ENCODE results near the gene OR2D2.
"Not testable (repeated sequence)": the region's sequence is repeated elsewhere in the genome, so short reads cannot be mapped to it uniquely, and the experiment has no call there.

Gene OR2D2, protein sequence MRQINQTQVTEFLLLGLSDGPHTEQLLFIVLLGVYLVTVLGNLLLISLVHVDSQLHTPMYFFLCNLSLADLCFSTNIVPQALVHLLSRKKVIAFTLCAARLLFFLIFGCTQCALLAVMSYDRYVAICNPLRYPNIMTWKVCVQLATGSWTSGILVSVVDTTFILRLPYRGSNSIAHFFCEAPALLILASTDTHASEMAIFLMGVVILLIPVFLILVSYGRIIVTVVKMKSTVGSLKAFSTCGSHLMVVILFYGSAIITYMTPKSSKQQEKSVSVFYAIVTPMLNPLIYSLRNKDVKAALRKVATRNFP

DNA sequence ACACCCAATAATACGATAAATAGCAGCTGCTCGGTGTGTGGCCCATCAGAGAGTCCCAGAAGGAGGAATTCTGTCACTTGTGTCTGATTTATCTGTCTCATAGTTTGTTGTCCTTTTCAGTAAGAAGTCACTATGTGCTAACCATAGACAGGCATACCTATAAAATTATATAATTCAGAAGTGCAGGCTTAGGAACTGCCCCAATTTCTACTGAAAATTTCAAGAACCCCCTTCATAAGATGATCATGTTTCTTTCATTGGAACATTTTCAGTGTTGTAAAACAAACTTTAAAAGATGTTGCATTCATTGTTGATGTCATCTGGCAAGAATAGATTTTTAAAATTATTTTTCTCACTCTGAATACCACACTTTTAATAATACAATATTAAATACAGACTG is at the start of gene OR2D2:
Gene OR2D2 (minus strand): TSS at position 101 of the 400 bp plus-strand sequence. CDS start 0 bp downstream, at position 101.
- DNase-seq (ENCODE audit: low read depth in 2 of 2), result no peak

- no peak for DNase-seq (ENCODE audit: low read depth in 2 of 2)
These were observed 49.7 kb upstream of the OR2D2 start for GRCh38 chr11:6941970-6942369.

DNA sequence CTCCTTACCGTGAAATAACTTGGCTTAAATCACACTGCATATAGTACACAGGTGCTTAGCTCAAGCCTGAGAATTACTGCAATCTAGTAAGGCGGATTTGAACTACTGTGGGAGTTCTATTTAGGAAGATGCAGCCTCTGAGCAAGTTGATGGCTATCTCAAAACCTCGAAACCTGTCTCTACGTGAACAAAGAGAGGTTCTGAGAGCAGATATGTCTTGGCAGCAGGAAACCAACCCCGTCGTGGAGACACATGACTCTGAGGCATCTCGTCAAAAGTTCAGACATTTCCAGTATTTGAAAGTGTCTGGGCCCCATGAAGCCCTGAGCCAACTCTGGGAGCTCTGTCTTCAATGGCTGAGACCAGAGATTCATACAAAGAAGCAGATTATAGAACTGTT is 39.8 kb upstream of the OR2D2 start:
- no peak for DNase-seq (ENCODE audit: low read depth in 2 of 2)

DNA sequence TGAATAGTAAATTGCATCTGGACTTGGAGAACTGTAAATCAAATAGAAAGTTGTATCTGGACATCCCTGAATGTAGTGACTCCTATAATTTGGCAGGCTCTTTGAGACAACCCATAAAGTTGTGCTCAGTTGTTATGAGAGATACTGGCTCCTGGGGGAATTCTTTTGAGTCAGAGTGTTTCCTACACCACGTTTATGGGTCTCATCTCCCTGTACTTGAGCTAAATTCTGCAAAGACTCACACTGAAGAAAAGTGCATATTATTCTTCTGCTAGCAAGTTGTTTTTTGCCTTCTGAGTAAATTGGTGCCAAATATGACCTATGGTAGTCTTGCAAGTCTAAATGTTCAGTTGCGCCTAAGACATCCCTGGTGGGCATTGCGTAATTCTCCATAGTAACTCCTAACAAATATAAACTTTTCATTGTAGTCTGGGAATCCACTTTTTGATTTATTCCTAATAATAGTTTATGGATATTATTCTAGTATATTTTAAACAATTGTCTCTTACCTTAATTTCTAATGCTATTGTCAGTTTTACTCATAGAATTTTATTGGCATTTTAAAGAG is 38.9 kb upstream of the OR2D2 start:
- DNase-seq (ENCODE audit: low read depth in 2 of 2), result no peak

DNA sequence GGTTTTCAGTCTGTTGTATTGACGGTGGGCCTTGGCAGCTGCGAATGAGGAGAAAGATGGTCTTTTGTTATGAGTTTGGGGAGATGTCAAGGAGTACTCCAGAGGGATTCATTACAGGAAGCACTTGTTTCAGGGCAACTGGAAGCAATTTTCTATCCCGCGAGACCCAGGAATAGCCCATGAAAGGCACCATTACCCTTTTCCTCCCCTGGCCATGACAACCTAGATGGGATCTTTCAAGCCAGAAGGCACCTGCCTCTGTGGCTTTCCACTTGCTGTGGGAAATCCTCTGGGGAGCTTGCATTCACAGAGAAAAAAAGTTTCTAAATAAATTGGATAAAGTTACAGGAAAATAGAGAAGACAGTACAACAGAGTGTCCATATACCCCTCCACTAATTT is 36.6 kb upstream of the OR2D2 start:
- no peak for DNase-seq (ENCODE audit: low read depth in 2 of 2)

DNA sequence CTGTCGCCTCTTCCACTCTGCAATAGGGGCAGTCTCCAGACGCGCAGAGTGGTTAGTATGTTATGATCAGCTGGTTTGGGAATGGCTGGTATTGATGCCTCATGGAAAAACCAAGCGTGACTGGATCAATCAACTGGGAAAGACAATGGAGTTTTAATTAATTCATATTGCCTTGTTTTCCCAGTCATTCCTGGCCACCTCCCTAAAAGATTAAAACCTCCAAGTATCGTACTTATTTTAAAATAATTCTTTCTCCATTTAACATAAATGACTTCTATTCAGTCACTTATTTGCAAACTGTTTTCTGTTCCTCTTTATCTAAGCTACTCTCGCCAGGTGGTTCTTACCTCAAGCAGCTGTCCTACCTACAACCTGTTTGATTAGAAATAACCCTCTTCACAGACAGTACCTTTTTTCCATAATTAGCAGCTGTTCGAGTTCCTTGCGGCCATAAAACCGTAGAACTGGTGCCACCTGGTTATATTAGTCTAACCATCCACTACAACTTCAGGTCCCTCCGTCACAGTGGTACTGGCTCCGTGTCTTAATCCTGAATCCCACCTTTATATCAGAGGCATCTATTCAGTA is 34.8 kb upstream of the OR2D2 start:
- no peak for DNase-seq (ENCODE audit: low read depth in 2 of 2)

GRCh38 chr11:6926208-6927029 is 34.1 kb upstream of the OR2D2 start, which contains the start of gene ZNF215:
TSS of gene ZNF215 (plus strand) at chr11:6926426. CDS start at chr11:6932273, 5,847 bp downstream.
- no peak for DNase-seq (ENCODE audit: low read depth in 2 of 2)

- DNase-seq (ENCODE audit: low read depth in 2 of 2), result no peak
These were observed 33.4 kb upstream of the OR2D2 start for GRCh38 chr11:6925636-6926207.

DNA sequence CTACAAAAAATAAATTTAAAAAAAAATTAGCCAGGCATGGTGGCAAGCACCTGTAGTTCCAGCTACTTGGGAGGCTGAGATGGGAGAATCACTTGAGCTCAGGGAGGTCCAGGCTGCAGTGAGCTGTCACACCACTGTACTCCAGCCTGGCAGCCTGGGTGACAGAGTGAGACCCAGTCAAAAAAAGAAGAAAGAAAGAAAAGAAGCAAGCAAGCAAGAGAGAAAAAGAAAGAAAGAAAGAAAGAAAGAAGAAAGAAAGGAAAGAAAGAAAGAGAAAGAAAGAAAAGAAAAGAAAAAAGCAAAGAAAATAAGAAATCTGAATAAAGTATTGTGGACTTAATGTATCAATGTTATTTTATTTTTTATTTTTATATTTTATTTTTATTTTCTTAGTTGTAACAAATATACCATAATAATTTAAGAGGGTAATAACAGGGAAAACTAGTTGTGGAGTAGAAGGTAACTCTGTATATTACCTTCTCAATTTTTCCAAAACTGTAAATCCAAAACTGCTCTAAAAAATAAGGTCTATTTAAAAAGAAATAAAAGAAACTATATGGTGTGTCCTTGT is 32.8 kb upstream of the OR2D2 start:
- no peak for DNase-seq (ENCODE audit: low read depth in 2 of 2)

- no peak for DNase-seq (ENCODE audit: low read depth in 2 of 2)
These were observed 28.4 kb upstream of the OR2D2 start, which contains the start of gene OR2D3 for GRCh38 chr11:6920702-6921101. TSS of gene OR2D3 (plus strand) at chr11:6921002. CDS start at chr11:6921002, 0 bp downstream.

GRCh38 chr11:6919698-6920097 is 27.4 kb upstream of the OR2D2 start:
- no peak for DNase-seq (ENCODE audit: low read depth in 2 of 2)

- DNase-seq (ENCODE audit: low read depth in 2 of 2), result no peak
These were observed 19.6 kb upstream of the OR2D2 start for GRCh38 chr11:6911948-6912347.

DNA sequence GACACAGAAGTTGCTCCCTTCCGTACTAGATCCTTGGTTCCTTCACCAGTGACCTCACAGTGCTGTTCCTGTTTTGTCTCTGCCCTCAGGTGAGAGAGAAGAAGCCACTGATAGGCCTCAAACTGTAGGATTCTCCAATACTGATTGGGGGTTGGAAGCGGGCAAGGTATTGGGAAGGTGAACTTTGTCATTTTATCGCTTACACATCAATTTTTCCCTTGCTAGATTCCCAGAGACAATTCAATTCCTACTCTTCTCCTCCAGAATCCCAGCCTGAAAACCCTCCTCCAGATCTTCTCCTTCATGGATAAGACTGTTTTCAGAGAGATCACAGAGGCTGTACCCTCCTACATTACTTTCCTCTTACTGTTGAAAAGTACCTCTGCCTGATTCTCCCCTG is 19.1 kb upstream of the OR2D2 start:
- no peak for DNase-seq (ENCODE audit: low read depth in 2 of 2)

DNA sequence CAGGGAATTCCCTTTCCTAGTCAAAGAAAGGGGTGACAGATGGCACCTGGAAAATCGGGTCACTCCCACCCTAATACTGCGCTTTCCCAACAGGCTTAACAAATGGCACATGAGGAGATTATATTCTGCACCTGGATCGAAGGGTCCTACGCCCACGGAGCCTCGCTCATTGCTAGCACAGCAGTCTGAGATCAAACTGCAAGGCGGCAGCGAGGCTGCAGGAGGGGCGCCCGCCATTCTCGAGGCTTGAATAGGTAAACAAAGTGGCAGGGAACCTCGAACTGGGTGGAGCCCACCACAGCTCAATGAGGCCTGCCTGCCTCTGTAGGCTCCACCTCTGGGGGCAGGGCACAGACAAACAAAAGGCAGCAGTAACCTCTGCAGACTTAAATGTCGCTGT is 12.5 kb upstream of the OR2D2 start:
- DNase-seq (ENCODE audit: low read depth in 2 of 2), result not testable (repeated sequence)

DNA sequence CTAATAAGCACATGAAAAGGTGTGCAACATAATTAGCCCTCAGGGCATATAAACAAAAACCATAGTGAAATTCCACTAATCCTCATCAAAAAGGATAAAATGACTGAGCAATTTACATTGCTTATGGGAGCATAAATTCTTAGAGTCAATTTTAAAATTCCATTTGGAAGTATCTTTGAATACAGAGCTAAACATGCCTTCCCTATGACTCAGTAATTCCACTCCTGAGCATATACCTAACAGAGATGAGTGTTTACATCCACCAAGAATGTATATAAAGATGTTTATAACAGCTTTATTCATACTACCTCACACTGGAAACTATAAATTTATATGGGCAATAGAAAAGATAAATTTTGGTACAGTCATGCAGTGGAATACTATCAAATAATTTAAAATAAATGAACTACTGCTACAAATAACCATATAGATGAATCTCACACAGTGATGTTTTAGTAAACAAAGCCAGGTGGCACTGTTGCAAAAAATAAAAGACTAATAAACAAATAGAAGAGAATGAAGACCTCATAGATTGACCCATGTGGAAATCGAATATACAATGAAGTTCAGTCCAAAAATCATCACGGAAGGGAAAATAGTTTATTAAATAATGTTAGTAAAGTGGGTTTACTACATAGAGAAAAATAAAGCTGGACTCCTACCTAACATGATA is 8.2 kb upstream of the OR2D2 start:
- DNase-seq (ENCODE audit: low read depth in 2 of 2), result no peak

GRCh38 chr11:6898911-6899310 is 6.6 kb upstream of the OR2D2 start:
- no peak for DNase-seq (ENCODE audit: low read depth in 2 of 2)

GRCh38 chr11:6895010-6895409 is 2.7 kb upstream of the OR2D2 start:
- DNase-seq (ENCODE audit: low read depth in 2 of 2), result no peak

- DNase-seq (ENCODE audit: low read depth in 2 of 2), result no peak
These were observed 1.8 kb upstream of the OR2D2 start for GRCh38 chr11:6894097-6894496.

DNA sequence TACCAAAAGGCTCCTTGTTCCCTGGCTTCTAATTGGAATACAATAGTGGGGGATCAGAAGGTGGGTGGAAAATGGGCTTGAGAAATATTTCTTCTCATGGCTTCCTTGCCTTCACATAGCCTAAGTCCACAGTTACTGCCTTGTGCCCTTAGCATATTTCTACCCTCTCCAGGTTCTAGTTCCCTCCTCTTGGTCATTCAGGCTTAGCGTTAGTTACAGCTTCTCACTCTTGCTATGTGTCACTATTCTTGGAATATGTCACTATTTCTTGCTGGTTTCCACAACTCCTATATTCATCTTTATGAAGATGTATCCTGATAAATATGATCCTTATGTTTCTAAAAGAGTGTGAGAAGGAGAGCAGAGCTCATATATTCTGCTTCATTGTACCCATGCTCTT is 2.5 kb downstream of the OR2D2 start:
- no peak for DNase-seq (ENCODE audit: low read depth in 2 of 2)

GRCh38 chr11:6888830-6889229 is 3.5 kb downstream of the OR2D2 start:
- DNase-seq (ENCODE audit: low read depth in 2 of 2), result no peak

- not testable (repeated sequence) for DNase-seq (ENCODE audit: low read depth in 2 of 2)
These were observed 4.6 kb downstream of the OR2D2 start for GRCh38 chr11:6887711-6888110.
